K562 (cell line): ENCODE data around the gene MECP2. TPM values are rescaled to one million over a fixed set of nuclear protein-coding genes. Genes with fewer than 3 reads are reported as not detected.
A peak's percentile ranks its signal among the peaks of the same experiment; 100 is the strongest.

Source experiments
- ATAC-seq: fragments of 200-7000 bp; cut with Tn5 transposase; 3 replicates; pipeline ENCODE4 v1.9.1; 2020; ENCODE audit warnings: moderate library complexity
- BruUV-seq: library from RNA; stranded (reverse); fragments of 400-500 nt; replicated peaks from 2 replicates; lab custom pipeline; 2021; lab: Mats Ljungman, UMichigan
- CTCF ChIA-PET: fragments of 300-600 bp; formaldehyde crosslinking; extraction: SDS; loops from one replicate; lab custom pipeline; 2021; ENCODE audit warnings: low intra/inter-chr PET ratio; lab: Yijun Ruan, JAX
- POLR2A ChIA-PET: fragments of 300-600, 350-650 bp; sonication (Branson Sonifier 250); formaldehyde crosslinking; extraction: SDS; loops from one replicate; lab custom pipeline; 2021; ENCODE audit warnings: antibody characterized with exemption, inconsistent platforms; lab: Yijun Ruan, JAX
- DNase-seq, 4 experiments: peaks; one replicate each; pipeline versions ENCODE4 v3.0.0 to v3.0.0-alpha.2; 2011 to 2018; ENCODE audit warnings: low spot score in 3 of 4, mixed read lengths in 3 of 4; ENCODE audit errors: extremely low read depth in 1 of 4
- FAIRE-seq: peaks from 2 replicates; lab custom pipeline; 2011; peaks lifted over from hg19 to GRCh38; lab: Jason Lieb, UNC
- H2AFZ ChIP-seq: 2 replicates; pipeline ENCODE4 v1.6.0; 2011; ENCODE audit warnings: low read depth, low read length, control low read depth, inconsistent platforms
- H3K27ac ChIP-seq: fragments of 200-600 bp; 3 replicates; pipeline ENCODE4 v1.8.0; 2011; ENCODE audit warnings: low read depth, mild to moderate bottlenecking, control low read depth, inconsistent platforms, low read length, moderate library complexity, mixed read lengths; ENCODE audit errors: extremely low read depth
- H3K27me3 ChIP-seq, 2 experiments: fragments of 300-600 bp in 1 of 2; 2 replicates in 1 of 2; 3 replicates in 1 of 2; pipeline versions ENCODE4 v1.6.0 to v1.8.0; 2011; ENCODE audit warnings: inconsistent platforms in 2 of 2, low read length in 2 of 2, mild to moderate bottlenecking in 1 of 2, mixed read lengths in 1 of 2, moderate library complexity in 1 of 2; ENCODE audit not compliant: control insufficient read depth in 2 of 2, insufficient read depth in 2 of 2
- H3K36me3 ChIP-seq: fragments of 300-600 bp; 3 replicates; pipeline ENCODE4 v1.8.0; 2011; ENCODE audit warnings: mild to moderate bottlenecking, low read length, inconsistent platforms; ENCODE audit not compliant: control insufficient read depth, insufficient read depth
- H3K4me1 ChIP-seq, 2 experiments: fragments of 200-600 bp in 1 of 2; replicated peaks in 1 of 2; 2 replicates in 1 of 2; 3 replicates in 1 of 2; pipeline versions ENCODE4 v1.5.1 to v1.8.0; 2011; ENCODE audit warnings: inconsistent platforms in 2 of 2, low read length in 2 of 2, mild to moderate bottlenecking in 1 of 2, mixed read lengths in 1 of 2, moderate library complexity in 1 of 2; ENCODE audit not compliant: control insufficient read depth in 2 of 2, insufficient read depth in 2 of 2
- H3K4me2 ChIP-seq: 2 replicates; pipeline ENCODE4 v1.6.1; 2011; ENCODE audit warnings: low read length, control low read depth, inconsistent platforms, mixed read lengths; ENCODE audit not compliant: insufficient read depth
- H3K4me3 ChIP-seq: fragments of 200-600 bp; sonication (generic), shearing (Covaris generic); 2 replicates; pipeline ENCODE4 v1.5.1; 2016; ENCODE audit warnings: control low read depth, inconsistent platforms
- H3K79me2 ChIP-seq: fragments of 200-600 bp; 3 replicates; pipeline ENCODE4 v1.8.0; 2011; ENCODE audit warnings: low read length, inconsistent platforms; ENCODE audit not compliant: control insufficient read depth, insufficient read depth
- H3K9ac ChIP-seq, 2 experiments: 2 replicates each; pipeline versions ENCODE4 v1.6.0 to v1.6.1; 2011; ENCODE audit warnings: low read depth in 2 of 2, low read length in 2 of 2, control low read depth in 1 of 2, inconsistent platforms in 1 of 2, mild to moderate bottlenecking in 1 of 2, mixed read lengths in 1 of 2; ENCODE audit not compliant: insufficient read depth in 1 of 2
- H3K9me1 ChIP-seq: one replicate; pipeline ENCODE4 v1.6.0; 2011; ENCODE audit warnings: inconsistent platforms, mild to moderate bottlenecking, low read length, moderate library complexity; ENCODE audit not compliant: control insufficient read depth, insufficient read depth
- H3K9me3 ChIP-seq: replicated peaks from 2 replicates; pipeline ENCODE4 v1.5.1; 2011; ENCODE audit warnings: low read depth, low read length, inconsistent platforms; ENCODE audit not compliant: control insufficient read depth, insufficient read depth
- H4K20me1 ChIP-seq: replicated peaks from 2 replicates; pipeline ENCODE4 v1.6.1; 2011; ENCODE audit warnings: low read length, inconsistent platforms, mixed read lengths; ENCODE audit not compliant: control insufficient read depth, insufficient read depth
- C11orf30 ChIP-seq: fragments of 450-650 bp; IDR thresholded peaks from 2 replicates; pipeline ENCODE4 v1.6.1; 2016; ENCODE audit warnings: low read depth, mild to moderate bottlenecking
- FOXA1 ChIP-seq: fragments of 450-650 bp; IDR thresholded peaks from 2 replicates; pipeline ENCODE4 v1.6.1; 2016; ENCODE audit warnings: mild to moderate bottlenecking, borderline replicate concordance
- MAFF ChIP-seq: IDR thresholded peaks from 2 replicates; pipeline ENCODE4 v1.6.1; 2012; ENCODE audit warnings: low read length, improper control_type of control experiment
- MAFG ChIP-seq: fragments of 450-650 bp; conservative IDR thresholded peaks from 2 replicates; pipeline ENCODE4 v1.6.1; 2016; ENCODE audit warnings: missing genetic modification characterization, missing compliant biosample characterization
- MAFK ChIP-seq: IDR thresholded peaks from 2 replicates; pipeline ENCODE4 v1.6.1; 2011; ENCODE audit warnings: low read length, improper control_type of control experiment
- PREB ChIP-seq: sonication (generic); formaldehyde crosslinking; IDR thresholded peaks from 2 replicates; pipeline ENCODE4 v1.8.1; 2023; ENCODE audit warnings: mild to moderate bottlenecking, missing genetic modification reagents
- ZNF316 ChIP-seq: fragments of 450-650 bp; IDR thresholded peaks from 2 replicates; pipeline ENCODE4 v1.6.1; 2016
- ZNF318 ChIP-seq, 2 experiments: fragments of 450-650 bp; IDR thresholded peaks; 2 replicates each; pipeline ENCODE4 v1.6.1; 2016; ENCODE audit warnings: mild to moderate bottlenecking in 2 of 2, borderline replicate concordance in 1 of 2, low read depth in 1 of 2, moderate library complexity in 1 of 2
- WGBS: fragments of 100-300 bp; shearing (Covaris generic); methylation state at CpG from one replicate; pipeline ENCODE4 v1.1.6; 2016; ENCODE audit warnings: low coverage, mixed read lengths; ENCODE audit not compliant: insufficient coverage; ENCODE audit errors: missing lambda C conversion rate; 5-methylcytosine and 5-hydroxymethylcytosine counted together
- in situ Hi-C: fragments of 300-500 bp; cut with MboI; formaldehyde crosslinking; loops from 4 replicates; pipeline ENCODE4 v1.15.0; 2018; ENCODE audit warnings: inconsistent platforms, mixed read lengths
- intact Hi-C: fragments of 100-400 bp; cut with micrococcal nuclease; formaldehyde crosslinking; loops from 2 replicates; pipeline ENCODE4 v1.14.2; 2022
- polyA plus RNA-seq, 8 experiments: library from polyadenylated mRNA; depleted of rRNA in 4 of 8; stranded (reverse) in 5 of 8; unstranded in 3 of 8; fragments of >200 nt; fragmentation: Nextera tagmentation in 2 of 8; fragmentation: Illumina TruSeq in 1 of 8; extraction: Ambion mirVana in 2 of 8; extraction: Trizol in 1 of 8; gene quantifications; 2 replicates each; pipeline versions ENCODE4 v1.2.1 to v1.2.3, GENCODE V29; 2011 to 2014; ENCODE audit warnings: inconsistent platforms in 1 of 8, missing spikeins in 1 of 8
- total RNA-seq, 7 experiments: library from RNA; depleted of rRNA in 6 of 7; stranded (reverse); fragments of >200 nt in 6 of 7; fragmentation: Illumina TruSeq in 2 of 7; extraction: Trizol in 2 of 7; gene quantifications; 2 replicates each; pipeline versions ENCODE4 v1.2.1 to v1.2.3, GENCODE V29; 2011 to 2021; ENCODE audit warnings: low replicate concordance in 1 of 7

The MECP2 gene
- total and polyA plus RNA-seq, 9 of the 15 experiments (the other 6 are each of a cell fraction or from before 2014, with no cell fraction given): 2.1 to 50.9 (median 30.5) TPM

GRCh38 chrX:153988493-153988892 is 109.0 kb downstream of the MECP2 start:
- intact Hi-C loops (no loop called here), in situ Hi-C loops (no loop called here)
- Histone ChIP-seq H3K9me3 (no peaks in the 10 kb centered on the region), H3K4me2 (no peak overlapping the region), H3K4me1 (peaks cover 13 to 37% of the 10 kb centered on the region in 2 experiments), H3K27me3 (no peaks in the 10 kb centered on the region), H3K27ac (no peak overlapping the region), H3K4me3 (no peak overlapping the region), H3K9ac (peak overlapping the region in 1 of 2 experiments; percentile 71; a peak in 2 of 4 replicates), H4K20me1 (no peaks in the 10 kb centered on the region), H3K9me1 (peaks cover 3% of the 10 kb centered on the region)
- FAIRE-seq (no peak), DNase-seq (no peak), ATAC-seq (no peak)
- POLR2A ChIA-PET: interaction anchor here (0.7 kb wide), 1 partner anchor 98 kb away, joined by 3 read pairs; no protein-coding TSS in a partner anchor
- CTCF ChIA-PET: no interaction called here
- 81% methylated on average over 11 of the region's 12 CpGs for WGBS
- TF ChIP-seq PREB (CRISPR knock-in tag) (no peak), ZNF316 (peak; percentile 73), MAFF (0 out of 2 replicates have a peak, but pooled peaks have one; percentile 34), ZNF318 (IDR thresholded peaks at IDR 0.05; ENCODE audit: borderline replicate concordance in 1 of 2, low read depth in 1 of 2) (no peak), C11orf30 (peak; percentile 42; the same call in 1 of the 2 replicates), MAFK (peak; percentile 61), MAFG (peak; percentile 40; the same call in 1 of the 2 replicates), FOXA1 (no peak)
- TF ChIP-seq, all 486 proteins: peak for 5
- no TSS peak for BruUV-seq
- Histone ChIP-seq H3K79me2 (no peaks in the 10 kb centered on the region), H2AFZ (no peak overlapping the region), H3K36me3 (no peaks in the 10 kb centered on the region)
